Spleen (tissue), 11 donors: ENCODE data around the gene ARHGEF7. TPM values are rescaled to one million over a fixed set of nuclear protein-coding genes. Genes with fewer than 3 reads are reported as not detected.
A peak's percentile ranks its signal among the peaks of the same experiment; 100 is the strongest.

ENCODE experiments used
- DNase-seq: peaks from one replicate; pipeline ENCODE4 v3.0.0-alpha.2; 2020
- H3K27ac ChIP-seq, 8 donors: fragments of 200-600 bp; sonication (generic) in 7 of 8; 1 replicate in 4 of 8; 2 replicates in 4 of 8; pipeline versions ENCODE4 v1.5.0 to v1.8.0; 2016 to 2021; ENCODE audit warnings: inconsistent platforms in 4 of 8, mild to moderate bottlenecking in 4 of 8, moderate library complexity in 1 of 8
- H3K27me3 ChIP-seq, 7 donors: fragments of 200-600 bp; sonication (generic) in 6 of 7; replicated peaks in 1 of 7; 1 replicate in 4 of 7; 2 replicates in 3 of 7; pipeline versions ENCODE4 v1.5.0 to v1.8.0; 2016 to 2021; ENCODE audit warnings: inconsistent platforms in 3 of 7, mild to moderate bottlenecking in 1 of 7
- H3K36me3 ChIP-seq, 6 donors: fragments of 200-600 bp; sonication (generic) in 5 of 6; 1 replicate in 4 of 6; 2 replicates in 2 of 6; pipeline versions ENCODE4 v1.5.0 to v1.8.0; 2016 to 2021; ENCODE audit warnings: inconsistent platforms in 2 of 6
- H3K4me1 ChIP-seq, 6 donors: fragments of 200-600 bp; sonication (generic) in 5 of 6; 1 replicate in 3 of 6; 2 replicates in 3 of 6; pipeline versions ENCODE4 v1.5.0 to v1.8.0; 2016 to 2021; ENCODE audit warnings: inconsistent platforms in 3 of 6
- H3K4me3 ChIP-seq, 8 donors: fragments of 200-600 bp; sonication (generic) in 7 of 8; 1 replicate in 4 of 8; 2 replicates in 4 of 8; pipeline versions ENCODE4 v1.5.0 to v1.8.0; 2016 to 2021; ENCODE audit warnings: inconsistent platforms in 4 of 8, mild to moderate bottlenecking in 4 of 8, moderate library complexity in 2 of 8
- H3K9me3 ChIP-seq, 8 donors: fragments of 200-600 bp; sonication (generic) in 7 of 8; 1 replicate in 4 of 8; 2 replicates in 4 of 8; pipeline versions ENCODE4 v1.5.0 to v1.8.0; 2016 to 2021; ENCODE audit warnings: inconsistent platforms in 4 of 8
- POLR2A ChIP-seq, 3 donors: fragments of 450-650 bp; IDR thresholded peaks; one replicate each; pipeline ENCODE4 v1.5.1; 2017; ENCODE audit warnings: antibody characterized with exemption in 3 of 3, mild to moderate bottlenecking in 1 of 3
- POLR2AphosphoS5 ChIP-seq, 3 donors: sonication (generic); formaldehyde crosslinking; IDR thresholded peaks; one replicate each; pipeline ENCODE4 v1.5.1; 2017; ENCODE audit warnings: antibody characterized with exemption in 3 of 3
- WGBS, 5 donors: extraction: QIAGEN DNeasy Blood & Tissue Kit in 3 of 5; methylation state at CpG; one replicate each; pipeline versions ENCODE4 v1.1.5 to v1.1.7; 2013 to 2018; 5-methylcytosine and 5-hydroxymethylcytosine counted together
- intact Hi-C: fragments of 100-400 bp; cut with DNase I; formaldehyde crosslinking; loops from one replicate; pipeline ENCODE4 v1.15.0; 2023; ENCODE audit warnings: low total_unique reads
- polyA plus RNA-seq, 3 donors: library from polyadenylated mRNA; stranded (reverse); fragments of 200-250 nt; gene quantifications; one replicate each; pipeline ENCODE4 v1.2.1, GENCODE V29; 2013
- total RNA-seq, 7 donors: library from RNA; depleted of rRNA in 3 of 7; stranded (reverse); fragments of >200 nt in 3 of 7; fragmentation: NEBNext Ultra II Directional in 4 of 7; extraction: Animal tissue kit (Norgen Biotek cat#: 25700) in 4 of 7; gene quantifications; one replicate each; pipeline versions ENCODE4 v1.1.0 to v1.2.1, GENCODE V29; 2016 to 2021
- TF ChIP-seq, protein P1 (sequence below), 11 experiments: fragments of 200-600 bp in 7 of 11; fragments of 450-650 bp in 4 of 11; sonication (generic) in 4 of 11; IDR thresholded peaks in 8 of 11; conservative IDR thresholded peaks in 3 of 11; 1 replicate in 7 of 11; 2 replicates in 4 of 11; pipeline versions ENCODE4 v1.4.0 to v1.8.0; 2016 to 2021; ENCODE audit warnings: antibody characterized with exemption in 11 of 11, inconsistent platforms in 4 of 11, mild to moderate bottlenecking in 1 of 11
- donor health status: healthy with polysubstance abuse.
- donor health status: DM: no; HTN: no; CAD: no; lungs with moderate emphysema.
- donor health status: DM: no; HTN: no; CAD: no.
- donor health status: Bipolar disorder and iron deficiency.
- donor health status: healthy.
- donor health status: DM: no; HTN: no; CAD: no.
- donor health status: DM: yes; HTN: yes; CAD: no.

The ARHGEF7 gene
- total and polyA plus RNA-seq, 10 donors, result 18.0 to 192 (median 114) TPM

DNA sequence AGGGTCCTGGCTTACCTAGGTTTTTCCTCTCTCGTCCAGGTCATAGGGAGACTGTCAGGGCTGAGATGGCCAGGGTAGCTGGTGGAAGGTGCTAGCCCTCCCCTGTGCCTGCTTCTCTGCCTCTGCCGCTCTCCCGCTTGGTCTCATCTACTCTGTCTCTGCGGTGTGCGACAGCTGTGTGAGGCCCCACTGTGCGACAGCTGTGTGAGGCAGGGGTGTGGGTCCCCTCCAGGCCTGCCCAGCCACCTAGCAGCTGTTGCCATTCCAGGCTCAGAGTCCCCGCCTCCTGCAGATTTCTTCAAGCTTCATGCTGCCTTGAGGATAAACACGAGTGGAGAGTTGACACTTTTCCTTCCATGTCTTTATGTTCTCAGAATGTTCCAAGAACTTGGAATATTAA, 53.0 kb downstream of the ARHGEF7 start:
- Histone ChIP-seq H3K36me3 (peaks cover 0 to 62% (median 3%) of the 10 kb centered on the region in 6 donors), H3K4me3 (no peak overlapping the region), H3K27ac (peak overlapping the region in 1 of 8 donors; percentile 22), H3K4me1 (peaks cover 0 to 86% (median 41%) of the 10 kb centered on the region in 6 donors), H3K27me3 (no peaks in the 10 kb centered on the region), H3K9me3 (no peaks in the 10 kb centered on the region)
- intact Hi-C loops, result no loop called here
- TF ChIP-seq POLR2AphosphoS5 (IDR thresholded peaks at IDR 0.05) (no peak), POLR2A (IDR thresholded peaks at IDR 0.05) (no peak)
- TF ChIP-seq, protein P1, sequence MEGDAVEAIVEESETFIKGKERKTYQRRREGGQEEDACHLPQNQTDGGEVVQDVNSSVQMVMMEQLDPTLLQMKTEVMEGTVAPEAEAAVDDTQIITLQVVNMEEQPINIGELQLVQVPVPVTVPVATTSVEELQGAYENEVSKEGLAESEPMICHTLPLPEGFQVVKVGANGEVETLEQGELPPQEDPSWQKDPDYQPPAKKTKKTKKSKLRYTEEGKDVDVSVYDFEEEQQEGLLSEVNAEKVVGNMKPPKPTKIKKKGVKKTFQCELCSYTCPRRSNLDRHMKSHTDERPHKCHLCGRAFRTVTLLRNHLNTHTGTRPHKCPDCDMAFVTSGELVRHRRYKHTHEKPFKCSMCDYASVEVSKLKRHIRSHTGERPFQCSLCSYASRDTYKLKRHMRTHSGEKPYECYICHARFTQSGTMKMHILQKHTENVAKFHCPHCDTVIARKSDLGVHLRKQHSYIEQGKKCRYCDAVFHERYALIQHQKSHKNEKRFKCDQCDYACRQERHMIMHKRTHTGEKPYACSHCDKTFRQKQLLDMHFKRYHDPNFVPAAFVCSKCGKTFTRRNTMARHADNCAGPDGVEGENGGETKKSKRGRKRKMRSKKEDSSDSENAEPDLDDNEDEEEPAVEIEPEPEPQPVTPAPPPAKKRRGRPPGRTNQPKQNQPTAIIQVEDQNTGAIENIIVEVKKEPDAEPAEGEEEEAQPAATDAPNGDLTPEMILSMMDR (IDR thresholded peaks at IDR 0.05 in 8 of 11, conservative IDR thresholded peaks at IDR 0.05 in 3 of 11), result no peak
- WGBS, 5 donors, result 88 to 96% (median 93%) methylated on average over 8 of the region's 8 CpGs
- no peak for DNase-seq

DNA sequence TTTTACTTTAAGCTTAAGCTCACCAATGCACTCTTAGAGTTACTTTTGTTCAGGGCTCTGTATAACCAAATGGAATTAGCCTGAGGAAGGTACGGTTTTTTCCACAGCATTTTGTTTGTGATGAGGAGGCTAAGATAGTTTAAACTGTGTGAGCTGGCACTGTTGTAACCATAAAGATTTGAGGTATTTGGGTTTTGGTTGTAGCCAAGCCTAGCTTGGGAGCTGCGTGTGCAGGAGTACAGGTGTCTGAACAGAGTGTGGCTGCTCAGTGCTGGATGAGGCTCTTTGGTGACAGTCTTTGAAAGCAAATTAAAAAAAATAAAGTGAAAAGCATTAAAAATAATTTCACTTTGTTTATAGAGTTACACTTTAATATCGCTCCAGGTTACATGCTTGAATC, 56.0 kb downstream of the ARHGEF7 start:
- Histone ChIP-seq H3K4me1 (peaks cover 0 to 71% (median 27%) of the 10 kb centered on the region in 6 donors), H3K27me3 (no peaks in the 10 kb centered on the region), H3K27ac (no peak overlapping the region), H3K4me3 (no peak overlapping the region), H3K9me3 (peaks cover 0 to 8% (median 0%) of the 10 kb centered on the region in 8 donors), H3K36me3 (peaks cover 0 to 66% (median 3%) of the 10 kb centered on the region in 6 donors)
- WGBS, 5 donors, result 84 to 90% (median 87%) methylated on average over 3 of the region's 3 CpGs
- intact Hi-C loops, result no loop called here
- DNase-seq, result no peak
- TF ChIP-seq, protein P1 (IDR thresholded peaks at IDR 0.05 in 8 of 11, conservative IDR thresholded peaks at IDR 0.05 in 3 of 11), result no peak

DNA sequence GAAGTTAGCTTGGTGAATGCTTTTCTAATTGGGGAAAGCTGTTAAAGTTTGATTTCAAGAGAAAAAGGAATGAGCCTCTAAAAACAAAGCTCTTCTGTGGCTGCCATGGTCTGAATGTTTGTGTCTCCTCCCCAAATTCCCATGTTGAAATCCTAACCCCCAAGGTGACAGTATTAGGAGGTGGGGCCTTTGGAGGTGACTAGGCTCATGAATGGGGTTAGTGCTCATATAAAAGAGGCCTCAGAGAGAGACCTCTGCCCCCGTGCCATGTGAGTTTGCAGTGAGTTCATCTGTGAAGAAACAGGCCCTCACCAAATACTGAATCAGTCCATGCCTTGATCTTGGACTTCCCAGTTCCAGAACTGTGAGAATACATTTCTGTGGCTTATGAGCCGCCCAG, 56.5 kb downstream of the ARHGEF7 start:
- H3K36me3 ChIP-seq, result peaks cover 0 to 71% (median 3%) of the 10 kb centered on the region in 6 donors
- TF ChIP-seq POLR2A (IDR thresholded peaks at IDR 0.05) (no peak), POLR2AphosphoS5 (IDR thresholded peaks at IDR 0.05) (no peak)
- TF ChIP-seq, protein P1 (IDR thresholded peaks at IDR 0.05 in 8 of 11, conservative IDR thresholded peaks at IDR 0.05 in 3 of 11), result no peak
- no peak overlapping the region for H3K27ac ChIP-seq
- H3K9me3 ChIP-seq, result peaks cover 0 to 8% (median 0%) of the 10 kb centered on the region in 8 donors
- no peaks in the 10 kb centered on the region for H3K27me3 ChIP-seq
- no peak for DNase-seq
- intact Hi-C loops, result no loop called here
- no peak overlapping the region for H3K4me3 ChIP-seq
- 81 to 100% (median 96%) methylated on average over 2 of the region's 2 CpGs for WGBS, 5 donors
- peaks cover 2 to 71% (median 27%) of the 10 kb centered on the region in 6 donors for H3K4me1 ChIP-seq

DNA sequence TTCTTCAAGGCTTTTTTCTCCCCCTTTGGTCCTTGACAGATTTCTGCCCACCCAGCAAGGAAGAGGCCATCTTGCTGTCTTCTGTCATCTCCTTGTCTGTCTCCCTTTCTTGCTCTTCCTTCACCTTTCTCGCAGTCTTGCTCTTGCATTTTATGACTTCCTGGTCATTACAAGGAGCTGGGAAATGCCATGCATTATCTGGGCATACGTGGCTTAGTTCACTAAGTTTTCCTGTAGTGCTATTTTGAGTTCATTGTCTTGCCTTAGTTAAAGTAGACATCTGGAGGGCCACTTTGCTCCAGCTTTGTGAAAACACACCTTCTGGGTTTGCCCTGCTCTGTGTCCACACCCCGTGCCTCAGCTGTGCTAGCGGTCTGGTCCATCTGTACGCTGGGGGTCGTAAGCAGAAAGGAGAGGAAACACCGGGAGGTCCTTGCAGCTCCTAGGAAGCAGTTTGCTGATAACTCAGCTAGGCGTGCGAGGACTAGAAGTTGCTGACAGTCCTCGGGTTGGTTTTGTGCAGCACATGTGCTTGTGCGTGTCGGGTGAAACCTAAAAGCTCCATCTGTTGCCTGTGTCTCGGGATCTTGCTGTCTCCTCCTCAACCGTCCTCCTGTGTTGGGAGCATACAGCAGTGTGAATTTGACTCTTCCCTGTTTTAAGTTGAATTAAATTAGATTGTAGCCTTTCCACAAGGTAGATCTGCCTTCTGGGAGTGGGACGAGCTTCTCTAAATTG, 59.4 kb downstream of the ARHGEF7 start:
- TF ChIP-seq POLR2AphosphoS5 (IDR thresholded peaks at IDR 0.05) (no peak), POLR2A (IDR thresholded peaks at IDR 0.05) (no peak)
- TF ChIP-seq, protein P1 (IDR thresholded peaks at IDR 0.05 in 8 of 11, conservative IDR thresholded peaks at IDR 0.05 in 3 of 11), result no peak
- DNase-seq, result no peak
- WGBS, 5 donors, result 85 to 94% (median 90%) methylated on average over 15 of the region's 15 CpGs

More for the DNA sequence above, 59.4 kb downstream of the ARHGEF7 start:
- Histone ChIP-seq H3K9me3 (peaks cover 0 to 8% (median 0%) of the 10 kb centered on the region in 8 donors), H3K27ac (no peak overlapping the region), H3K36me3 (peaks cover 0 to 60% (median 3%) of the 10 kb centered on the region in 6 donors), H3K27me3 (no peaks in the 10 kb centered on the region), H3K4me1 (peaks cover 21 to 75% (median 41%) of the 10 kb centered on the region in 6 donors), H3K4me3 (no peak overlapping the region)
- intact Hi-C loops, result no loop called here
